Parathyroid adenoma (tissue), 2 donors: ENCODE measurements around the gene ZNF264.

Experiments used
- H2AFZ ChIP-seq: fragments of 300-600 bp; sonication (generic); one replicate; pipeline ENCODE4 v1.7.0; 2017; ENCODE audit warnings: antibody characterized with exemption, mild to moderate bottlenecking
- H3K27ac ChIP-seq: fragments of 300-600 bp; sonication (generic); one replicate; pipeline ENCODE4 v1.7.0; 2017
- H3K27me3 ChIP-seq: fragments of 300-600 bp; sonication (generic); one replicate; pipeline ENCODE4 v1.7.0; 2017; ENCODE audit warnings: low read length; ENCODE audit not compliant: control insufficient read depth, insufficient read depth
- H3K36me3 ChIP-seq: fragments of 300-600 bp; sonication (generic); one replicate; pipeline ENCODE4 v1.7.0; 2017; ENCODE audit warnings: low read length; ENCODE audit not compliant: control insufficient read depth, insufficient read depth
- H3K4me1 ChIP-seq: fragments of 300-600 bp; sonication (generic); one replicate; pipeline ENCODE4 v1.7.0; 2017; ENCODE audit warnings: control low read depth
- H3K4me2 ChIP-seq: fragments of 300-600 bp; sonication (generic); one replicate; pipeline ENCODE4 v1.7.0; 2017; ENCODE audit warnings: low read length
- H3K4me3 ChIP-seq: fragments of 300-600 bp; sonication (generic); one replicate; pipeline ENCODE4 v1.7.0; 2017; ENCODE audit warnings: low read depth, low read length
- H3K79me2 ChIP-seq: fragments of 300-600 bp; sonication (generic); one replicate; pipeline ENCODE4 v1.7.0; 2017; ENCODE audit warnings: control low read depth
- H3K9ac ChIP-seq: fragments of 300-600 bp; sonication (generic); one replicate; pipeline ENCODE4 v1.7.0; 2017; ENCODE audit warnings: mild to moderate bottlenecking
- H3K9me3 ChIP-seq: fragments of 300-600 bp; sonication (generic); one replicate; pipeline ENCODE4 v1.7.0; 2017; ENCODE audit warnings: low read length; ENCODE audit not compliant: control insufficient read depth
- CTCF ChIP-seq: fragments of 300-600 bp; sonication (generic); IDR thresholded peaks from one replicate; pipeline ENCODE4 v1.7.0; 2017; ENCODE audit warnings: antibody characterized with exemption, mild to moderate bottlenecking
- donor health status: primary hyperparathyroidism.

The ZNF264 gene

GRCh38 chr19:57227502-57227901 is 36.2 kb downstream of the ZNF264 start:
- H3K9ac ChIP-seq, result no peak overlapping the region
- peak overlapping the region; percentile 68 for H3K27ac ChIP-seq
- peaks cover 16% of the 10 kb centered on the region for H3K79me2 ChIP-seq
- peaks cover 13% of the 10 kb centered on the region for H3K4me1 ChIP-seq
- TF ChIP-seq CTCF, result no peak
- H3K36me3 ChIP-seq, result no peaks in the 10 kb centered on the region
- no peaks in the 10 kb centered on the region for H3K9me3 ChIP-seq
- H3K4me3 ChIP-seq, result no peak overlapping the region
- no peaks in the 10 kb centered on the region for H3K27me3 ChIP-seq
- H2AFZ ChIP-seq, result peak overlapping the region; percentile 70
- H3K4me2 ChIP-seq, result no peak overlapping the region

GRCh38 chr19:57231686-57232085 is 40.4 kb downstream of the ZNF264 start:
- peaks cover 8% of the 10 kb centered on the region for H3K79me2 ChIP-seq
- no peaks in the 10 kb centered on the region for H3K27me3 ChIP-seq
- no peak overlapping the region for H2AFZ ChIP-seq
- H3K27ac ChIP-seq, result no peak overlapping the region
- no peak overlapping the region for H3K4me2 ChIP-seq
- TF ChIP-seq CTCF, result no peak
- H3K4me1 ChIP-seq, result peaks cover 13% of the 10 kb centered on the region
- H3K9ac ChIP-seq, result no peak overlapping the region
- no peaks in the 10 kb centered on the region for H3K36me3 ChIP-seq
- no peak overlapping the region for H3K4me3 ChIP-seq
- no peaks in the 10 kb centered on the region for H3K9me3 ChIP-seq

- Histone ChIP-seq H3K4me3 (no peak overlapping the region), H3K9ac (no peak overlapping the region), H3K4me2 (no peak overlapping the region), H3K4me1 (peaks cover 6% of the 10 kb centered on the region), H3K27ac (no peak overlapping the region), H2AFZ (no peak overlapping the region), H3K27me3 (no peaks in the 10 kb centered on the region), H3K79me2 (peaks cover 6% of the 10 kb centered on the region), H3K36me3 (no peaks in the 10 kb centered on the region), H3K9me3 (no peaks in the 10 kb centered on the region)
- TF ChIP-seq CTCF, result no peak
Observed at GRCh38 chr19:57233207-57233606, 41.9 kb downstream of the ZNF264 start.

GRCh38 chr19:57239982-57240310 is 48.6 kb downstream of the ZNF264 start:
- H3K4me1 ChIP-seq, result peaks cover 7% of the 10 kb centered on the region

More at GRCh38 chr19:57239982-57240310, 48.6 kb downstream of the ZNF264 start:
- H3K4me3 ChIP-seq, result peak overlapping the region; percentile 98
- no peak for TF ChIP-seq CTCF
- H3K36me3 ChIP-seq, result no peaks in the 10 kb centered on the region
- H3K27ac ChIP-seq, result peak overlapping the region; percentile 86
- H3K27me3 ChIP-seq, result no peaks in the 10 kb centered on the region
- peak overlapping the region; percentile 100 for H2AFZ ChIP-seq
- H3K9ac ChIP-seq, result peak overlapping the region; percentile 96
- peak overlapping the region; percentile 73 for H3K4me2 ChIP-seq
- H3K79me2 ChIP-seq, result peaks cover 38% of the 10 kb centered on the region
- H3K9me3 ChIP-seq, result no peaks in the 10 kb centered on the region
